GM12865 (cell line): Measurements from ENCODE around the gene DUSP5.

Source experiments
- DNase-seq: peaks from one replicate; pipeline ENCODE4 v3.0.0; 2010; ENCODE audit warnings: low read depth
- H3K4me3 ChIP-seq: 2 replicates; pipeline ENCODE4 v1.5.1; 2011; ENCODE audit warnings: mild to moderate bottlenecking, low read depth, low read length, control low read depth
- CTCF ChIP-seq: IDR thresholded peaks from 2 replicates; pipeline ENCODE4 v1.5.1; 2011; ENCODE audit warnings: low read length, control low read depth, low read depth, inconsistent platforms; ENCODE audit not compliant: insufficient read depth; ENCODE audit errors: missing control alignments

Gene DUSP5

GRCh38 chr10:110483633-110484032 is 14.1 kb upstream of the DUSP5 start:
- H3K4me3 ChIP-seq = no peak overlapping the region
- no peak for TF ChIP-seq CTCF
- no peak for DNase-seq

- H3K4me3 ChIP-seq = no peak overlapping the region
- TF ChIP-seq CTCF = no peak
- no peak for DNase-seq
Measured at GRCh38 chr10:110485541-110485940, 12.2 kb upstream of the DUSP5 start.

GRCh38 chr10:110486680-110487410 is 10.9 kb upstream of the DUSP5 start:
- H3K4me3 ChIP-seq = no peak overlapping the region
- DNase-seq = no peak
- no peak for TF ChIP-seq CTCF

- no peak for TF ChIP-seq CTCF
- DNase-seq = no peak
- H3K4me3 ChIP-seq = no peak overlapping the region
Measured at GRCh38 chr10:110487411-110488331, 10.0 kb upstream of the DUSP5 start.

GRCh38 chr10:110488332-110488681 is 9.4 kb upstream of the DUSP5 start:
- TF ChIP-seq CTCF = no peak
- DNase-seq = no peak
- no peak overlapping the region for H3K4me3 ChIP-seq

GRCh38 chr10:110488940-110489339 is 8.8 kb upstream of the DUSP5 start:
- TF ChIP-seq CTCF = no peak
- DNase-seq = no peak
- no peak overlapping the region for H3K4me3 ChIP-seq
